Measurements from ENCODE around the gene TMEM165. TPM values are rescaled to one million over a fixed set of nuclear protein-coding genes. Genes with fewer than 3 reads are reported as not detected.

The TMEM165 gene
- total and polyA plus RNA-seq, 2 donors (not counting 1 experiment from before 2014, with no cell fraction given), result 26.3 to 110 TPM

DNA sequence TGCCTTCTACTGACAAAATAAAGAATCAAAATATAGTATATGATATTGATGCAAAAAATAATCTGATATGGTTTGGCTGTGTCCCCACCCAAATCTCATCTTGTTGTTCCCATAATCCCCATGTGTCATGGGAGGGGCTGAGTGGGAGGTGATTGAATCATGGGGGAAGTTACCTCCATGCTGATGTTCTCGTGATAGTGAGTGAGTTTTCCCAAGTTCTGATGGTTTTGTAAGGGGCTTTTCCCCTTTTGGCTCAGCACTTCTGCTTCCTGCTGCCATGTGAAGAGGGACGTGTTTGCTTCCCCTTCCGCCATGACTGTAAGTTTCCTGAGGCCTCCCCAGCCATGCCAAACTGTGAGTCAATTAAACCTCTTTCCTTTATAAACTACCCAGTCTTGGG lies 70.2 kb downstream of the TMEM165 start:
- Histone ChIP-seq H3K27me3 (replicated peaks in 1 of 4; ENCODE audit: control extremely low read depth in 1 of 4, control insufficient read depth in 3 of 4, insufficient read depth in 4 of 4, low read length in 3 of 4) (no peaks in the 10 kb centered on the region), H3K4me3 (ENCODE audit: control extremely low read depth in 1 of 5, extremely low read depth in 1 of 5, insufficient read depth in 1 of 5, low read depth in 2 of 5, low read length in 4 of 5) (no peak overlapping the region), H2AFZ (ENCODE audit: insufficient read depth, low read depth, low read length, poor library complexity, severe bottlenecking) (no peak overlapping the region), H3K79me2 (ENCODE audit: control insufficient read depth, insufficient read depth, low read length) (no peaks in the 10 kb centered on the region), H4K20me1 (ENCODE audit: control insufficient read depth, insufficient read depth, low read length, poor library complexity, severe bottlenecking) (no peaks in the 10 kb centered on the region), H3K4me2 (replicated peaks; ENCODE audit: low read depth, low read length, poor library complexity, severe bottlenecking) (no peak overlapping the region), H3K9ac (ENCODE audit: low read length) (no peak overlapping the region), H3K36me3 (replicated peaks in 1 of 2; ENCODE audit: control extremely low read depth in 1 of 2, control insufficient read depth in 1 of 2, extremely low read depth in 1 of 2, insufficient read depth in 2 of 2, low read length in 1 of 2) (peaks cover 7 to 20% of the 10 kb centered on the region in 2 experiments), H3K27ac (ENCODE audit: low read length in 2 of 2) (no peak overlapping the region), H3K4me1 (ENCODE audit: control insufficient read depth in 2 of 2, insufficient read depth in 2 of 2, low read length in 2 of 2) (no peaks in the 10 kb centered on the region), H3K9me3 (ENCODE audit: control extremely low read depth in 1 of 3, control insufficient read depth in 2 of 3, insufficient read depth in 1 of 3, low read length in 2 of 3) (peaks cover 0 to 4% (median 3%) of the 10 kb centered on the region in 3 donors)
- intact Hi-C loops (cut with micrococcal nuclease), result no loop called here
- 88% methylated on average over 1 of the region's 3 CpGs for WGBS (ENCODE audit: insufficient coverage)
- Mint-ChIP-seq H3K4me3 (no peak overlapping the region), H3K27me3 (no peaks in the 10 kb centered on the region), H3K4me1 (no peaks in the 10 kb centered on the region), H3K27ac (no peak overlapping the region), H3K9me3 (ENCODE audit: insufficient read depth) (peaks cover 2% of the 10 kb centered on the region)
- ATAC-seq (ENCODE audit: low read depth) (no peak), DNase-seq (no peak)
- POLR2A ChIA-PET, result no interaction called here
- TF ChIP-seq, protein P1, sequence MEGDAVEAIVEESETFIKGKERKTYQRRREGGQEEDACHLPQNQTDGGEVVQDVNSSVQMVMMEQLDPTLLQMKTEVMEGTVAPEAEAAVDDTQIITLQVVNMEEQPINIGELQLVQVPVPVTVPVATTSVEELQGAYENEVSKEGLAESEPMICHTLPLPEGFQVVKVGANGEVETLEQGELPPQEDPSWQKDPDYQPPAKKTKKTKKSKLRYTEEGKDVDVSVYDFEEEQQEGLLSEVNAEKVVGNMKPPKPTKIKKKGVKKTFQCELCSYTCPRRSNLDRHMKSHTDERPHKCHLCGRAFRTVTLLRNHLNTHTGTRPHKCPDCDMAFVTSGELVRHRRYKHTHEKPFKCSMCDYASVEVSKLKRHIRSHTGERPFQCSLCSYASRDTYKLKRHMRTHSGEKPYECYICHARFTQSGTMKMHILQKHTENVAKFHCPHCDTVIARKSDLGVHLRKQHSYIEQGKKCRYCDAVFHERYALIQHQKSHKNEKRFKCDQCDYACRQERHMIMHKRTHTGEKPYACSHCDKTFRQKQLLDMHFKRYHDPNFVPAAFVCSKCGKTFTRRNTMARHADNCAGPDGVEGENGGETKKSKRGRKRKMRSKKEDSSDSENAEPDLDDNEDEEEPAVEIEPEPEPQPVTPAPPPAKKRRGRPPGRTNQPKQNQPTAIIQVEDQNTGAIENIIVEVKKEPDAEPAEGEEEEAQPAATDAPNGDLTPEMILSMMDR (IDR thresholded peaks at IDR 0.05), result no peak
- no peak for TF ChIP-seq EZH2 (IDR thresholded peaks at IDR 0.05; ENCODE audit: borderline replicate concordance, insufficient read depth, low read depth, low read length, poor library complexity, severe bottlenecking)
- CTCF ChIA-PET, result no interaction called here

DNA sequence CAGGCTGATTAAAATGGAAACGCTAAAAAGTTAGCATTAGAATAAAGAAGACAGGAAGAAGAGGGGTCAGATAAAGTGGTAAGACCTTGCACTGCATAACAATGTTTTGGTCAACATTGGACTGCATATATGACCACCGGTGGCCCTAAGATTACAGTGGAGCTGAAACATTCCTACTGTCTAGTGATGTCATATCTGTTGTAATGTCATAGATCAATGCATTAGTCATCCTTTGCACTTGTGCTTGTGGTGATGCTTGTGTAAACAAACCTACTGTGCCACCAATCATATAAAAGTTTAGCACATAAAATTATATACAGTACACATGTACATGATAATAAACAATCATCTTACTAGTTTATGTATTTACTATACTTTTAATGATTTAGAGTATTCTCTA lies 73.0 kb downstream of the TMEM165 start:
- TF ChIP-seq, protein P1 (IDR thresholded peaks at IDR 0.05), result no peak
- no peak for TF ChIP-seq EZH2 (IDR thresholded peaks at IDR 0.05; ENCODE audit: borderline replicate concordance, insufficient read depth, low read depth, low read length, poor library complexity, severe bottlenecking)
- H2AFZ ChIP-seq (ENCODE audit: insufficient read depth, low read depth, low read length, poor library complexity, severe bottlenecking), result no peak overlapping the region
- no peak overlapping the region for H3K9ac ChIP-seq (ENCODE audit: low read length)
- no peaks in the 10 kb centered on the region for H3K27me3 ChIP-seq (replicated peaks in 1 of 4; ENCODE audit: control extremely low read depth in 1 of 4, control insufficient read depth in 3 of 4, insufficient read depth in 4 of 4, low read length in 3 of 4)
- H3K4me1 ChIP-seq (ENCODE audit: control insufficient read depth in 2 of 2, insufficient read depth in 2 of 2, low read length in 2 of 2), result no peaks in the 10 kb centered on the region
- no peaks in the 10 kb centered on the region for H3K79me2 ChIP-seq (ENCODE audit: control insufficient read depth, insufficient read depth, low read length)
- H3K9me3 ChIP-seq (ENCODE audit: control extremely low read depth in 1 of 3, control insufficient read depth in 2 of 3, insufficient read depth in 1 of 3, low read length in 2 of 3), result peaks cover 0 to 4% (median 3%) of the 10 kb centered on the region in 3 donors
- H3K9me3 Mint-ChIP-seq (ENCODE audit: insufficient read depth), result peaks cover 2% of the 10 kb centered on the region
- H3K4me1 Mint-ChIP-seq, result no peaks in the 10 kb centered on the region
- no peak overlapping the region for H3K4me3 Mint-ChIP-seq
- no peak overlapping the region for H3K4me2 ChIP-seq (replicated peaks; ENCODE audit: low read depth, low read length, poor library complexity, severe bottlenecking)
- no peak overlapping the region for H3K4me3 ChIP-seq (ENCODE audit: control extremely low read depth in 1 of 5, extremely low read depth in 1 of 5, insufficient read depth in 1 of 5, low read depth in 2 of 5, low read length in 4 of 5)
- ChIA-PET POLR2A (no interaction called here), CTCF (no interaction called here)
- peaks cover 7 to 17% of the 10 kb centered on the region in 2 experiments for H3K36me3 ChIP-seq (replicated peaks in 1 of 2; ENCODE audit: control extremely low read depth in 1 of 2, control insufficient read depth in 1 of 2, extremely low read depth in 1 of 2, insufficient read depth in 2 of 2, low read length in 1 of 2)
- intact Hi-C loops (cut with micrococcal nuclease), result no loop called here
- no peak for ATAC-seq (ENCODE audit: low read depth)
- no peak overlapping the region for H3K27ac Mint-ChIP-seq
- H4K20me1 ChIP-seq (ENCODE audit: control insufficient read depth, insufficient read depth, low read length, poor library complexity, severe bottlenecking), result no peaks in the 10 kb centered on the region
- WGBS (ENCODE audit: insufficient coverage), result no CpG with 5 or more reads among the region's 2 CpGs
- no peak for DNase-seq
- no peak overlapping the region for H3K27ac ChIP-seq (ENCODE audit: low read length in 2 of 2)
- H3K27me3 Mint-ChIP-seq, result no peaks in the 10 kb centered on the region

Data from B cell (primary cell).